SK-N-SH (cell line): ENCODE measurements around the gene FGF8. TPM values are rescaled to one million over a fixed set of nuclear protein-coding genes. Genes with fewer than 3 reads are reported as not detected.

Source experiments
- CTCF ChIA-PET: fragments of 300-600, 350-600 bp; formaldehyde crosslinking; extraction: SDS; loops from one replicate; lab custom pipeline; 2021; lab: Yijun Ruan, JAX
- POLR2A ChIA-PET: fragments of 350-600 bp; sonication (Branson Sonifier 250); formaldehyde crosslinking; extraction: SDS; loops from one replicate; lab custom pipeline; 2020; ENCODE audit warnings: antibody characterized with exemption, inconsistent platforms; lab: Yijun Ruan, JAX
- DNase-seq: peaks from one replicate; pipeline ENCODE4 v3.0.0; 2012
- H2AFZ ChIP-seq: fragments of 200-600 bp; sonication (generic); 2 replicates; pipeline ENCODE4 v1.8.1; 2016; ENCODE audit warnings: antibody characterized with exemption, mild to moderate bottlenecking, low read depth
- H3F3A ChIP-seq: fragments of 200-600 bp; sonication (generic); replicated peaks from 2 replicates; pipeline ENCODE3; 2016; ENCODE audit warnings: antibody characterized with exemption, mild to moderate bottlenecking; ENCODE audit not compliant: insufficient read depth
- H3K27ac ChIP-seq, 2 experiments: fragments of 200-500 bp in 1 of 2; fragments of 200-600 bp in 1 of 2; sonication (Bioruptor generic) in 1 of 2; sonication (generic), shearing (Covaris generic) in 1 of 2; 2 replicates each; pipeline versions ENCODE4 v1.5.1 to v1.6.1; 2014 to 2016; ENCODE audit warnings: low read depth in 2 of 2, inconsistent platforms in 1 of 2, low read length in 1 of 2, mild to moderate bottlenecking in 1 of 2, mixed read lengths in 1 of 2
- H3K27me3 ChIP-seq: fragments of 200-600 bp; sonication (generic), shearing (Covaris generic); 2 replicates; pipeline ENCODE4 v1.6.1; 2016; ENCODE audit warnings: mixed run types; ENCODE audit not compliant: insufficient read depth
- H3K36me3 ChIP-seq, 2 experiments: fragments of 200-500 bp in 1 of 2; fragments of 200-600 bp in 1 of 2; sonication (Bioruptor generic) in 1 of 2; sonication (generic) in 1 of 2; replicated peaks in 1 of 2; 2 replicates each; pipeline versions ENCODE3 to v1.5.1; 2014 to 2016; ENCODE audit warnings: low read length in 1 of 2, mild to moderate bottlenecking in 1 of 2; ENCODE audit not compliant: insufficient read depth in 2 of 2, control insufficient read depth in 1 of 2
- H3K4me1 ChIP-seq, 2 experiments: fragments of 200-500 bp in 1 of 2; fragments of 200-600 bp in 1 of 2; sonication (Bioruptor generic) in 1 of 2; sonication (generic), shearing (Covaris generic) in 1 of 2; 2 replicates each; pipeline versions ENCODE4 v1.5.1 to v1.6.1; 2014 to 2016; ENCODE audit warnings: low read depth in 1 of 2, low read length in 1 of 2, mixed run types in 1 of 2; ENCODE audit not compliant: insufficient read depth in 2 of 2, control insufficient read depth in 1 of 2
- H3K4me2 ChIP-seq: fragments of 200-600 bp; sonication (generic), shearing (Covaris generic); 2 replicates; pipeline ENCODE4 v1.6.1; 2017; ENCODE audit warnings: mixed run types
- H3K4me3 ChIP-seq, 2 experiments: fragments of 200-500 bp in 1 of 2; fragments of 200-600 bp in 1 of 2; sonication (Bioruptor generic) in 1 of 2; sonication (generic), shearing (Covaris generic) in 1 of 2; 2 replicates each; pipeline versions ENCODE4 v1.5.1 to v1.8.1; 2014 to 2016; ENCODE audit warnings: low read depth in 2 of 2, inconsistent platforms in 1 of 2, low read length in 1 of 2, mild to moderate bottlenecking in 1 of 2, mixed read lengths in 1 of 2, moderate library complexity in 1 of 2
- H3K79me2 ChIP-seq: fragments of 200-600 bp; sonication (generic); 2 replicates; pipeline ENCODE4 v1.8.1; 2017; ENCODE audit warnings: mild to moderate bottlenecking; ENCODE audit not compliant: insufficient read depth
- H3K9ac ChIP-seq: fragments of 200-600 bp; sonication (generic); 2 replicates; pipeline ENCODE4 v1.6.1; 2017; ENCODE audit warnings: mixed run types
- H3K9me2 ChIP-seq: fragments of 200-600 bp; sonication (generic); 2 replicates; pipeline ENCODE4 v1.6.1; 2017; ENCODE audit warnings: mixed run types
- H3K9me3 ChIP-seq: fragments of 200-600 bp; sonication (generic); 2 replicates; pipeline ENCODE4 v1.6.1; 2017; ENCODE audit warnings: mixed run types, mild to moderate bottlenecking, moderate library complexity
- H4K20me1 ChIP-seq: fragments of 200-600 bp; sonication (generic); 2 replicates; pipeline ENCODE4 v1.6.1; 2017; ENCODE audit warnings: mild to moderate bottlenecking, mixed run types; ENCODE audit not compliant: insufficient read depth
- CHD2 ChIP-seq: fragments of 150-350 bp; IDR thresholded peaks from 2 replicates; pipeline ENCODE4 v1.6.1; 2018; ENCODE audit warnings: low read length; ENCODE audit not compliant: partially characterized antibody
- EP300 ChIP-seq, 2 experiments: IDR thresholded peaks; 2 replicates each; pipeline versions ENCODE4 v1.4.0 to v1.6.1; 2012; ENCODE audit warnings: borderline replicate concordance in 1 of 2, low read depth in 1 of 2, low read length in 1 of 2
- GABPA ChIP-seq: IDR thresholded peaks from 2 replicates; pipeline ENCODE4 v1.4.0; 2012; ENCODE audit warnings: low read depth, mild to moderate bottlenecking
- GATA2 ChIP-seq: sonication (generic); formaldehyde crosslinking; IDR thresholded peaks from 2 replicates; pipeline ENCODE4 v1.5.0; 2020; ENCODE audit warnings: mild to moderate bottlenecking, missing genetic modification reagents
- JUND ChIP-seq: IDR thresholded peaks from 2 replicates; pipeline ENCODE4 v1.4.0; 2012
- MEF2A ChIP-seq: IDR thresholded peaks from 2 replicates; pipeline ENCODE4 v1.4.0; 2012; ENCODE audit warnings: low read depth, borderline replicate concordance
- MXI1 ChIP-seq: IDR thresholded peaks from 2 replicates; pipeline ENCODE4 v1.6.1; 2012; ENCODE audit warnings: mild to moderate bottlenecking, low read depth, low read length, improper control_type of control experiment
- NRF1 ChIP-seq: IDR thresholded peaks from 2 replicates; pipeline ENCODE4 v1.6.1; 2012; ENCODE audit warnings: low read depth, mild to moderate bottlenecking, low read length
- SIN3A ChIP-seq: IDR thresholded peaks from 2 replicates; pipeline ENCODE4 v1.6.1; 2012; ENCODE audit warnings: low read depth, mild to moderate bottlenecking, low read length, moderate library complexity, borderline replicate concordance
- SMC3 ChIP-seq: IDR thresholded peaks from 2 replicates; pipeline ENCODE4 v1.6.1; 2012; ENCODE audit warnings: low read depth, low read length, improper control_type of control experiment
- TCF12 ChIP-seq: IDR thresholded peaks from 2 replicates; pipeline ENCODE4 v1.4.0; 2012
- WGBS: methylation state at CpG from one replicate; pipeline ENCODE4 v1.1.6; 2017; ENCODE audit warnings: low lambda C conversion rate; 5-methylcytosine and 5-hydroxymethylcytosine counted together
- polyA plus RNA-seq, 3 experiments: library from polyadenylated mRNA; depleted of rRNA; stranded (reverse); fragments of >200 nt; gene quantifications; 2 replicates each; pipeline ENCODE4 v1.2.3, GENCODE V29; 2012
- TF ChIP-seq, protein P1 (sequence below): IDR thresholded peaks from 2 replicates; pipeline ENCODE4 v1.6.1; 2012; ENCODE audit warnings: mild to moderate bottlenecking, low read depth, low read length, moderate library complexity
- TF ChIP-seq, protein P2 (sequence below): fragments of 150-350 bp; IDR thresholded peaks from 2 replicates; pipeline ENCODE4 v1.6.1; 2016; ENCODE audit warnings: mild to moderate bottlenecking, low read depth, low read length
- TF ChIP-seq, protein P3 (sequence below): IDR thresholded peaks from 2 replicates; pipeline ENCODE4 v1.4.0; 2012; ENCODE audit warnings: low read depth, borderline replicate concordance
- TF ChIP-seq, protein P4 (sequence below): IDR thresholded peaks from 2 replicates; pipeline ENCODE4; 2012
- TF ChIP-seq, protein P5 (sequence below): fragments of 150-350 bp; IDR thresholded peaks from 2 replicates; pipeline ENCODE4 v1.6.1; 2017; ENCODE audit warnings: antibody characterized with exemption, low read length, low read depth, borderline replicate concordance

Gene FGF8
- polyA plus RNA-seq, 1 of the 3 experiments (the other 2 are of a cell fraction): not detected

DNA sequence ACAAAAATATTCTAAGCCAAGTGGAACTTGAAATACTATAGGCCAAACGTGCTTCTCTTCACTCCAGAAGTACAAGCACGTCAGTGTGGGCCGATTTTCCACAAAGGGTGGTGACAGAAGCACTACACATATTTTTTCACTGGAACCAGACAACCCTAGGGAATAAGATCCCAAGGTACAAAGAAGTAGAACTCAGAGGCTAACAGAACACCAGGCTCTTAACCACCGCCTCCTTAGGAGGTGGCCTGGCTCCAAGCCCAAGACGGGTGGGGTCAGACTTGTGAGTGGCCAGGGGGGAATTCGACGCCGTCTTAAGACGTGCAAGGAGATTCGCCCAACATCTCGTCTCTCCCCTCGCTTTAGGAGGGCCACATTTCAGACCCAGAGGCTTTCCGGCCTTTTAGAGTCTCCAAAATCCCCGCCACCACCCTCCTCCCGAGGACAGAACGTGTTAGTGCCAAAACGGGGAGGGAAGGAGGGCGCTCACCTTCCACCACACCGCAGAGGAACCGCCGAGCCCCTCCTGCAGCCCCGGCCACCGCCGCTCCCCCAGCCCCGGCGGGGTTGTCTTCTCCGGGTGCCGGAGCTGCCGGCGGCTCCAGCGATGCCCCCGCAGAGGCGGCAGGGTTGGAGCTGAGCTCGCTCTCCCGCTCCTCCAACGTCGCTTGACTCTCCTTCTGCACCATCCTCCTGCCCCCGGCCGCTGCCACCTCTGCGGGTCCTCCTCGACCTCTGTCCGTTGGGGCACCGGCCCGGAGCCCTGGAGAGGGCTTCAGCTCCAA is 41.6 kb upstream of the FGF8 start (continued):
- TF ChIP-seq, protein P1, sequence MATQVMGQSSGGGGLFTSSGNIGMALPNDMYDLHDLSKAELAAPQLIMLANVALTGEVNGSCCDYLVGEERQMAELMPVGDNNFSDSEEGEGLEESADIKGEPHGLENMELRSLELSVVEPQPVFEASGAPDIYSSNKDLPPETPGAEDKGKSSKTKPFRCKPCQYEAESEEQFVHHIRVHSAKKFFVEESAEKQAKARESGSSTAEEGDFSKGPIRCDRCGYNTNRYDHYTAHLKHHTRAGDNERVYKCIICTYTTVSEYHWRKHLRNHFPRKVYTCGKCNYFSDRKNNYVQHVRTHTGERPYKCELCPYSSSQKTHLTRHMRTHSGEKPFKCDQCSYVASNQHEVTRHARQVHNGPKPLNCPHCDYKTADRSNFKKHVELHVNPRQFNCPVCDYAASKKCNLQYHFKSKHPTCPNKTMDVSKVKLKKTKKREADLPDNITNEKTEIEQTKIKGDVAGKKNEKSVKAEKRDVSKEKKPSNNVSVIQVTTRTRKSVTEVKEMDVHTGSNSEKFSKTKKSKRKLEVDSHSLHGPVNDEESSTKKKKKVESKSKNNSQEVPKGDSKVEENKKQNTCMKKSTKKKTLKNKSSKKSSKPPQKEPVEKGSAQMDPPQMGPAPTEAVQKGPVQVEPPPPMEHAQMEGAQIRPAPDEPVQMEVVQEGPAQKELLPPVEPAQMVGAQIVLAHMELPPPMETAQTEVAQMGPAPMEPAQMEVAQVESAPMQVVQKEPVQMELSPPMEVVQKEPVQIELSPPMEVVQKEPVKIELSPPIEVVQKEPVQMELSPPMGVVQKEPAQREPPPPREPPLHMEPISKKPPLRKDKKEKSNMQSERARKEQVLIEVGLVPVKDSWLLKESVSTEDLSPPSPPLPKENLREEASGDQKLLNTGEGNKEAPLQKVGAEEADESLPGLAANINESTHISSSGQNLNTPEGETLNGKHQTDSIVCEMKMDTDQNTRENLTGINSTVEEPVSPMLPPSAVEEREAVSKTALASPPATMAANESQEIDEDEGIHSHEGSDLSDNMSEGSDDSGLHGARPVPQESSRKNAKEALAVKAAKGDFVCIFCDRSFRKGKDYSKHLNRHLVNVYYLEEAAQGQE: peak; percentile 29; the same call in 1 of the 2 replicates
- TF ChIP-seq SIN3A (peak; percentile 85; the same call in 1 of the 2 replicates), MEF2A (no peak), GATA2 (no peak), GABPA (no peak), SMC3 (no peak), CHD2 (no peak)
- TF ChIP-seq, protein P2, sequence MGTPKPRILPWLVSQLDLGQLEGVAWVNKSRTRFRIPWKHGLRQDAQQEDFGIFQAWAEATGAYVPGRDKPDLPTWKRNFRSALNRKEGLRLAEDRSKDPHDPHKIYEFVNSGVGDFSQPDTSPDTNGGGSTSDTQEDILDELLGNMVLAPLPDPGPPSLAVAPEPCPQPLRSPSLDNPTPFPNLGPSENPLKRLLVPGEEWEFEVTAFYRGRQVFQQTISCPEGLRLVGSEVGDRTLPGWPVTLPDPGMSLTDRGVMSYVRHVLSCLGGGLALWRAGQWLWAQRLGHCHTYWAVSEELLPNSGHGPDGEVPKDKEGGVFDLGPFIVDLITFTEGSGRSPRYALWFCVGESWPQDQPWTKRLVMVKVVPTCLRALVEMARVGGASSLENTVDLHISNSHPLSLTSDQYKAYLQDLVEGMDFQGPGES: no peak
- TF ChIP-seq, protein P3, sequence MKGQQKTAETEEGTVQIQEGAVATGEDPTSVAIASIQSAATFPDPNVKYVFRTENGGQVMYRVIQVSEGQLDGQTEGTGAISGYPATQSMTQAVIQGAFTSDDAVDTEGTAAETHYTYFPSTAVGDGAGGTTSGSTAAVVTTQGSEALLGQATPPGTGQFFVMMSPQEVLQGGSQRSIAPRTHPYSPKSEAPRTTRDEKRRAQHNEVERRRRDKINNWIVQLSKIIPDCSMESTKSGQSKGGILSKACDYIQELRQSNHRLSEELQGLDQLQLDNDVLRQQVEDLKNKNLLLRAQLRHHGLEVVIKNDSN: no peak
- TF ChIP-seq, all 33 proteins: peak for 7

DNA sequence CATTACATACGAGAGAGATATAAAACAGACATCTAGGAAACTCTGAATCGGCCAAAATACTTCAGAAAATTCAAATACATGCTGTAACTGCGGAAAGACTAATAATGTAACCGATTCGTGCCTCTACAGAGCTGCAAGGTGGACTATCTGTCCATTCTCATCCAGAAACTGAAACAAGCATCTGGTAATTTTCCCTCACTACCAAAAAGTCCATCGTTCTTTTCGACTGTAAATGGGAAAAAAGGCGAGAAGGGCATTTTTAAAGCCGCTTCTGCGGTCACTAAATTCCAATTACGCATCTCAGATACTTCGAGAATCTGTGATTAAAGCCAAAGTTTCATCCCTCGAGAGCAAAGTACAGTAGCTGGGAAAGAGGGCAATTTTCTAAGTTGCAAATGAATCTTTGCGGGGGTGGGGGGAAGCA is 41.0 kb upstream of the FGF8 start:
- Histone ChIP-seq H3K4me3 (peak overlapping the region; percentile 88 to 96), H3K4me1 (peaks cover 6 to 23% of the 10 kb centered on the region in 2 experiments; a peak in 3 of 4 replicates), H3K27ac (peak overlapping the region; percentile 81 to 97), H3F3A (peaks cover 9% of the 10 kb centered on the region), H4K20me1 (peaks cover 60% of the 10 kb centered on the region), H3K27me3 (no peaks in the 10 kb centered on the region), H2AFZ (no peak overlapping the region), H3K9me2 (no peaks in the 10 kb centered on the region), H3K4me2 (peak overlapping the region; percentile 92), H3K79me2 (peaks cover 64% of the 10 kb centered on the region), H3K36me3 (peaks cover 15 to 28% of the 10 kb centered on the region in 2 experiments), H3K9ac (peak overlapping the region; percentile 94), H3K9me3 (no peaks in the 10 kb centered on the region)
- ChIA-PET CTCF (interaction anchor here (1.0 to 3.5 kb wide), 6 partner anchors 20 to 603 kb away, joined by 4 to 14 read pairs (median 8); no protein-coding TSS in a partner anchor), POLR2A (no interaction called here)
- WGBS: under 1% methylated on average over 14 of the region's 14 CpGs
- no peak for DNase-seq
- no peak for TF ChIP-seq TCF12
- TF ChIP-seq EP300 (IDR thresholded peaks at IDR 0.05; ENCODE audit: borderline replicate concordance in 1 of 2, low read depth in 1 of 2, low read length in 1 of 2): no peak
- TF ChIP-seq, protein P4, sequence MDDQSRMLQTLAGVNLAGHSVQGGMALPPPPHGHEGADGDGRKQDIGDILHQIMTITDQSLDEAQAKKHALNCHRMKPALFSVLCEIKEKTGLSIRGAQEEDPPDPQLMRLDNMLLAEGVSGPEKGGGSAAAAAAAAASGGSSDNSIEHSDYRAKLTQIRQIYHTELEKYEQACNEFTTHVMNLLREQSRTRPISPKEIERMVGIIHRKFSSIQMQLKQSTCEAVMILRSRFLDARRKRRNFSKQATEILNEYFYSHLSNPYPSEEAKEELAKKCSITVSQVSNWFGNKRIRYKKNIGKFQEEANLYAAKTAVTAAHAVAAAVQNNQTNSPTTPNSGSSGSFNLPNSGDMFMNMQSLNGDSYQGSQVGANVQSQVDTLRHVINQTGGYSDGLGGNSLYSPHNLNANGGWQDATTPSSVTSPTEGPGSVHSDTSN: no peak
- TF ChIP-seq, protein P1: no peak
- no peak for TF ChIP-seq NRF1
- TF ChIP-seq SIN3A: no peak
- no peak for TF ChIP-seq SMC3
- TF ChIP-seq JUND: no peak
- TF ChIP-seq, protein P5, sequence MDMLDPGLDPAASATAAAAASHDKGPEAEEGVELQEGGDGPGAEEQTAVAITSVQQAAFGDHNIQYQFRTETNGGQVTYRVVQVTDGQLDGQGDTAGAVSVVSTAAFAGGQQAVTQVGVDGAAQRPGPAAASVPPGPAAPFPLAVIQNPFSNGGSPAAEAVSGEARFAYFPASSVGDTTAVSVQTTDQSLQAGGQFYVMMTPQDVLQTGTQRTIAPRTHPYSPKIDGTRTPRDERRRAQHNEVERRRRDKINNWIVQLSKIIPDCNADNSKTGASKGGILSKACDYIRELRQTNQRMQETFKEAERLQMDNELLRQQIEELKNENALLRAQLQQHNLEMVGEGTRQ: no peak
- TF ChIP-seq MXI1: no peak
